ENCODE measurements around the gene SPRR2F.
"Not testable (repeated sequence)": the region's sequence is repeated elsewhere in the genome, so short reads cannot be mapped to it uniquely, and the experiment has no call there.

GRCh38 chr1:153112454-153112853 is 862 bp downstream of the SPRR2F start:
- not testable (repeated sequence) for TF ChIP-seq CTCF, POLR2A (IDR thresholded peaks at IDR 0.05)

All from heart left ventricle (tissue), 13 donors.